Right cardiac atrium (tissue), 5 donors: Measurements from ENCODE around the gene CCNT2. TPM values are rescaled to one million over a fixed set of nuclear protein-coding genes. Genes with fewer than 3 reads are reported as not detected.

Source experiments
- polyA plus RNA-seq: library from polyadenylated mRNA; stranded (reverse); fragments of 200-250 nt; gene quantifications from one replicate; pipeline ENCODE4 v1.2.3, GENCODE V29; 2013
- total RNA-seq, 4 donors: library from RNA; stranded (reverse); fragmentation: NEBNext Ultra II Directional; extraction: Animal tissue kit (Norgen Biotek cat#: 25700); gene quantifications; one replicate each; pipeline ENCODE4 v1.2.1, GENCODE V29; 2021
- donor health status: healthy with polysubstance abuse.
- donor health status: DM: no; HTN: yes; CAD: no.
- donor health status: DM: no; HTN: no; CAD: no.
- donor health status: DM: no; HTN: yes; CAD: no; lungs with severe emphysema.
- donor health status: DM: yes; HTN: yes; CAD: no.

CCNT2 gene
- total and polyA plus RNA-seq, 5 donors, result 9.0 to 23.9 (median 22.2) TPM

Other genes with a start within 250 kb of the CCNT2 start
- 1 to 10 TPM; 3.3 to 6.8 (median 4.5) TPM for gene TMEM163, start 199.8 kb upstream of the CCNT2 start, total RNA-seq
- gene TMEM163, start 199.8 kb upstream of the CCNT2 start, polyA plus RNA-seq, result 7.1 TPM
- gene ACMSD, start 80.2 kb upstream of the CCNT2 start, total RNA-seq, result not detected
- not detected for gene ACMSD, start 80.2 kb upstream of the CCNT2 start, polyA plus RNA-seq
- gene MAP3K19, start 128.6 kb downstream of the CCNT2 start, total RNA-seq, result not detected
- gene MAP3K19, start 128.6 kb downstream of the CCNT2 start, polyA plus RNA-seq, result not detected
- gene RAB3GAP1, start 133.5 kb downstream of the CCNT2 start, total RNA-seq, result 10 to 100 TPM; 41.5 to 54.5 (median 50.6) TPM
- gene RAB3GAP1, start 133.5 kb downstream of the CCNT2 start, polyA plus RNA-seq, result 24.4 TPM